OCI-LY7 (cell line): Measurements from ENCODE around the gene SND1. TPM values are rescaled to one million over a fixed set of nuclear protein-coding genes. Genes with fewer than 3 reads are reported as not detected.

Experiments
- BruUV-seq: library from RNA; stranded (reverse); fragments of 400-500 nt; replicated peaks from 2 replicates; lab custom pipeline; 2021; lab: Mats Ljungman, UMichigan
- CTCF ChIA-PET: fragments of 300-600 bp; sonication (Branson Sonifier 250); formaldehyde crosslinking; loops from one replicate; lab custom pipeline; 2022; ENCODE audit warnings: antibody characterized with exemption; ENCODE audit not compliant: unreplicated experiment; lab: Charles Lee
- POLR2A ChIA-PET: fragments of 300-600 bp; sonication (Branson Sonifier 250); formaldehyde crosslinking; loops from one replicate; lab custom pipeline; 2022; ENCODE audit warnings: antibody characterized with exemption; lab: Charles Lee
- DNase-seq: peaks from one replicate; pipeline ENCODE4 v3.0.0-alpha.2; 2015; ENCODE audit warnings: low spot score
- H2AFZ ChIP-seq: fragments of 200-600 bp; sonication (generic), shearing (Covaris generic); 2 replicates; pipeline ENCODE4 v1.6.1; 2014; ENCODE audit warnings: mild to moderate bottlenecking, antibody characterized with exemption, low read length, moderate library complexity
- H3K27ac ChIP-seq: fragments of 200-600 bp; sonication (generic); 2 replicates; pipeline ENCODE4 v1.5.1; 2014; ENCODE audit warnings: mixed run types, low read depth, mild to moderate bottlenecking, moderate library complexity, low read length, inconsistent platforms; ENCODE audit not compliant: poor library complexity, severe bottlenecking
- H3K36me3 ChIP-seq: fragments of 200-600 bp; sonication (generic); 2 replicates; pipeline ENCODE4 v1.6.1; 2014; ENCODE audit warnings: mild to moderate bottlenecking, antibody characterized with exemption, low read length, moderate library complexity, mixed read lengths; ENCODE audit not compliant: insufficient read depth
- H3K4me1 ChIP-seq: fragments of 200-600 bp; sonication (generic); 2 replicates; pipeline ENCODE4 v1.5.1; 2014; ENCODE audit warnings: mild to moderate bottlenecking, low read length; ENCODE audit not compliant: insufficient read depth, poor library complexity, severe bottlenecking
- H3K4me2 ChIP-seq: fragments of 200-600 bp; sonication (generic); 2 replicates; pipeline ENCODE4 v1.6.1; 2014; ENCODE audit warnings: mild to moderate bottlenecking, low read length
- H3K4me3 ChIP-seq: fragments of 200-600 bp; sonication (generic); 2 replicates; pipeline ENCODE4 v1.5.1; 2014; ENCODE audit warnings: mild to moderate bottlenecking, low read depth, low read length; ENCODE audit not compliant: poor library complexity, severe bottlenecking
- H3K79me2 ChIP-seq: fragments of 200-600 bp; sonication (generic); 2 replicates; pipeline ENCODE4 v1.6.1; 2016; ENCODE audit warnings: low read depth, mild to moderate bottlenecking, low read length, moderate library complexity, mixed read lengths; ENCODE audit not compliant: insufficient read depth
- H3K9me2 ChIP-seq: fragments of 200-600 bp; sonication (generic); 2 replicates; pipeline ENCODE4 v1.6.1; 2016; ENCODE audit warnings: mild to moderate bottlenecking, low read length, mixed read lengths; ENCODE audit not compliant: insufficient read depth
- H3K9me3 ChIP-seq: fragments of 200-600 bp; sonication (generic); 2 replicates; pipeline ENCODE4 v1.6.1; 2014; ENCODE audit warnings: mild to moderate bottlenecking, mixed run types, low read length, mixed read lengths
- H4K20me1 ChIP-seq: fragments of 200-600 bp; sonication (generic); 2 replicates; pipeline ENCODE4 v1.6.1; 2014; ENCODE audit warnings: mild to moderate bottlenecking, antibody characterized with exemption, low read length, moderate library complexity, mixed read lengths; ENCODE audit not compliant: insufficient read depth
- CTCF ChIP-seq: fragments of 200-600 bp; sonication (generic); conservative IDR thresholded peaks from 2 replicates; pipeline ENCODE4 v1.5.1; 2014; ENCODE audit warnings: mild to moderate bottlenecking, antibody characterized with exemption, low read length, moderate library complexity, mixed read lengths
- EZH2phosphoT487 ChIP-seq: fragments of 200-600 bp; sonication (generic); IDR thresholded peaks from 2 replicates; pipeline ENCODE4 v1.6.1; 2018; ENCODE audit warnings: low read depth, borderline replicate concordance, mild to moderate bottlenecking, mixed run types, antibody characterized with exemption, low read length, moderate library complexity, mixed read lengths
- intact Hi-C: fragments of 100-400 bp; cut with micrococcal nuclease; formaldehyde crosslinking; loops from one replicate; pipeline ENCODE4 v1.10.0; 2022; ENCODE audit not compliant: unreplicated experiment
- total RNA-seq, 2 experiments: library from RNA; depleted of rRNA in 1 of 2; stranded (reverse); fragments of >200 nt in 1 of 2; shearing (Covaris generic) in 1 of 2; gene quantifications; 2 replicates each; pipeline ENCODE4 v1.2.3, GENCODE V29; 2014 to 2022

Gene SND1
- total RNA-seq, 2 experiments from 2014 or later: 111 to 221 TPM

- no peak overlapping the region for H3K4me2 ChIP-seq
- H3K36me3 ChIP-seq: no peaks in the 10 kb centered on the region
- H3K79me2 ChIP-seq: no peaks in the 10 kb centered on the region
- no peak overlapping the region for H3K27ac ChIP-seq
- H2AFZ ChIP-seq: no peak overlapping the region
- H3K4me1 ChIP-seq: peaks cover 7% of the 10 kb centered on the region
- intact Hi-C loops: no loop called here
- H3K4me3 ChIP-seq: no peak overlapping the region
- ChIA-PET POLR2A (interaction anchor here (1.0 to 1.6 kb wide), 3 partner anchors 14 to 35 kb away, joined by 3 to 5 read pairs (median 3); no protein-coding TSS in a partner anchor), CTCF (no interaction called here)
- TF ChIP-seq EZH2phosphoT487 (no peak), CTCF (no peak)
- H3K9me2 ChIP-seq: no peaks in the 10 kb centered on the region
- no TSS peak for BruUV-seq
- H4K20me1 ChIP-seq: no peaks in the 10 kb centered on the region
- DNase-seq: no peak
- no peaks in the 10 kb centered on the region for H3K9me3 ChIP-seq
Measured at GRCh38 chr7:128128401-128128800, 476.4 kb downstream of the SND1 start.

- TF ChIP-seq CTCF: no peak
- TF ChIP-seq EZH2phosphoT487: no peak
- CTCF ChIA-PET: no interaction called here
- DNase-seq: no peak
- no TSS peak for BruUV-seq
- H4K20me1 ChIP-seq: no peaks in the 10 kb centered on the region
- H2AFZ ChIP-seq: peak overlapping the region; percentile 39; the same call in 1 of the 2 replicates
- H3K9me2 ChIP-seq: no peaks in the 10 kb centered on the region
- H3K36me3 ChIP-seq: no peaks in the 10 kb centered on the region
- H3K4me3 ChIP-seq: no peak overlapping the region
- no peak overlapping the region for H3K27ac ChIP-seq
- H3K4me2 ChIP-seq: peak overlapping the region; percentile 41; the same call in 1 of the 2 replicates
- POLR2A ChIA-PET: interaction anchor here (1.0 to 1.6 kb wide), 2 partner anchors 17 to 36 kb away, joined by 3 to 5 read pairs; no protein-coding TSS in a partner anchor
- H3K79me2 ChIP-seq: no peaks in the 10 kb centered on the region
- peaks cover 7% of the 10 kb centered on the region for H3K4me1 ChIP-seq
- intact Hi-C loops: no loop called here
- H3K9me3 ChIP-seq: no peaks in the 10 kb centered on the region
Measured at GRCh38 chr7:128129224-128129864, 477.4 kb downstream of the SND1 start.

- Histone ChIP-seq H2AFZ (no peak overlapping the region), H3K4me1 (peaks cover 8% of the 10 kb centered on the region), H4K20me1 (no peaks in the 10 kb centered on the region), H3K79me2 (no peaks in the 10 kb centered on the region), H3K4me2 (no peak overlapping the region), H3K27ac (no peak overlapping the region), H3K4me3 (no peak overlapping the region), H3K9me2 (no peaks in the 10 kb centered on the region), H3K9me3 (no peaks in the 10 kb centered on the region), H3K36me3 (no peaks in the 10 kb centered on the region)
- DNase-seq: no peak
- CTCF ChIA-PET: no interaction called here
- BruUV-seq: no TSS peak
- intact Hi-C loops: loop anchor here (10.0 kb wide), 1 partner anchor 426 kb away; no protein-coding TSS in a partner anchor
- POLR2A ChIA-PET: interaction anchor here (1.0 kb wide), 1 partner anchor 35 kb away, joined by 3 read pairs; no protein-coding TSS in a partner anchor
- TF ChIP-seq CTCF (no peak), EZH2phosphoT487 (no peak)
Measured at GRCh38 chr7:128131115-128131514, 479.1 kb downstream of the SND1 start.
